ENCODE measurements around the gene MSANTD1.

Gene MSANTD1

DNA sequence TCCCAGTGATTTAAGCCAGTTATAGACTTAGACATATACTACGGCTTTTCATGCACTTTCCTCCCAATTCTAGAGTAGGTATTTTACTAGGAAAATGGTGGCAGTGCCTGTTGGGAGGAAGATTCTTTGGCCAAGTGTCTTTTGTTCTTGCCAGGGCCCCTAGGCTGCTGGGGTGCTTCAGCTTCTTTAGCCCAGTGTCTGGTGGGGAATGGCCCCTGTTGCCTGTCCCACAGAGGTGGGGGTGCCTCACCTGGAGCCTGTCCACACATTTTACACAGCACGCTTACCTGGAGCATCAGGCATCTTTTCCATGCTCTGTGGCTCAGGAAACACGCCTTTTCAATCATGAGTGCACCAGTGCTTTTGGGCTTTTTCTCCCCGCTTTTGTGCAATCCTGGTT is 33.2 kb upstream of the MSANTD1 start:
- DNase-seq (ENCODE audit: low read depth in 2 of 2): no peak

- DNase-seq (ENCODE audit: low read depth in 2 of 2): no peak
Observed at GRCh38 chr4:3217266-3217665, 31.7 kb upstream of the MSANTD1 start.

DNA sequence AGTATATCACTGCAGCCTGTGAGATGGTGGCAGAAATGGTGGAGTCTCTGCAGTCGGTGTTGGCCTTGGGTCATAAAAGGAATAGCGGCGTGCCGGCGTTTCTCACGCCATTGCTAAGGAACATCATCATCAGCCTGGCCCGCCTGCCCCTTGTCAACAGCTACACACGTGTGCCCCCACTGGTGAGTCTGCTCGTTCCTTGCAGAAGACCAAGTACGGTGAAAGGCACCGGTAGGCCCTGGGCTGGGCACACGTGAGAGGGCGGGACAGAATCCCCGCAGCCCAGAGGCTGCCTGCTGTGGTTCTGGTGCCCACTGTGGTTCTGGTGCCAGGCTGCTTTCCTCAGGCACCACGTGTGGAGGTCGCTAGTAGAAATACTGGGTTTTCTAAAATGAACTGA is 31.2 kb upstream of the MSANTD1 start:
- DNase-seq (ENCODE audit: low read depth in 2 of 2): no peak

DNA sequence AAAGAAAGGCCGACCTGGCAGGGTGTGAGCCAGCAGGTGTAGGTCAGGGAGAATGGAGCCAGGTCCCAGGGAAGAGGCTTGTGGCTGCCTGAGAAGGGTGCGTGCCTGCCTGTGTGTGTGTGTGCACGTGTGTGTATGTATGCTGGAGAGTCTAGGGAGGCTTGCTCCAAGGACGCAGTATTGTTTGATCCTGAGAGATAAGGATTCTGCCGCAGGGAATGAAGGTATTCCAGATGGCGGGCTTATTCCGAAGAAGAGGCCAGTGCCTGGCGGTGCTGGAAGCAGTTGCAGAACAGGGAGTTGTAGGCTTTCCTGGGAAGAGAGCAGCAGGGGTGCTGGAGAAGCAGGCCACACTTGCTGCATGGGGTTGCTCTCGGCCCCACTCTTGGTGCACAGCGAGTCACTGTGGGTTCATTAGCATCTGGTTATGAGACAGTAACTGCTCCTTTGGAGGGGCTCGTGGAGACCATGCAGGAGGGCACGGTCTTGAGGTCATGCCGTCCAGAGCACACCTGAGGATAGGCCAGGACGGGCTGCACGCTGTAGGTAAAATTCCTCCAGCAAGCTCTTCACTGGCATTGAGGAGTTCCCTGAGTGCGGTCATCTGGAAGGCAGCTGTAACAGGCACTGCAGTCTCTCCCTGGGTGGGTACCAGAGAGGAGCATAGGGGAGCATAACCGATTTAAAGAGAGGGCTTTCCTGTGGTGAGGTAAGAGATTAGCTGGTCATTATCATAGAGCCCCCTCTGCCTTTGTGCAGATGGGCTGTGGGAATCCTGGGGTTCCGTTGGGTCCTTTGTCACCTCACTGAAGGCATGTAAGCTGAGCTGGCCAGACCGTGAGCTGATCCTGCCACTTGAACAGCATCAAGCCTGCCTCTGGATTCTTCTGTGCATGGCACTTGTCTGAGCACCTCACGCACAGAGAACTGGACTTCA is 29.9 kb upstream of the MSANTD1 start:
- no peak for DNase-seq (ENCODE audit: low read depth in 2 of 2)

DNA sequence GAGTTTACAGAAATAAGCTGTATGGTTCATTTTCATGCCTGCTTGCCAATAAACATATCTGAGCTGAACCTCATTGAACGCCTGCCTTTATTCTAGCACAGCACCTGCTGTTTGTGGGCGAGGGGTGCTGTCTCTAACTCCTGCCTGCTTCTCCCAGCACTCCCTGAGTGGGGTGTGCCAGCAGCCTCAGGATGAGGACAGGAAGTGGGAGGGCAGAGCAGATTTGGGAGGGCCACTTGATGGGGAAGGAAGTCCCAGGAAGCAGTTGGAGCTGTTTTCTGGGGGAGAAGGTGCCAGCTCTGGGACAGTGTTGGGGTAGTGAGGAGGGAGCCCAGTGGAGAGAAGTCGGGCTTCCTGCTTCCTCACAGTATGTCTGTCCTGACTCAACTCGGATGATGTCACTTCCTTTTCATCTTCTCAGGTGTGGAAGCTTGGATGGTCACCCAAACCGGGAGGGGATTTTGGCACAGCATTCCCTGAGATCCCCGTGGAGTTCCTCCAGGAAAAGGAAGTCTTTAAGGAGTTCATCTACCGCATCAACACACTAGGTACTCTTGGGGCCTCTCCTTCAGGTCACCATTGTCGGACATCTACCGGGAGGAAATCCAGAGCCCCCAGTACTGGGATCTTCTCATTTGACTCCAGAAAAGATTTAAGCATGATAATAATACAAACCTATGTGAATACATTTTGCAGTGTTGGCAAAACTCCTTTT is 29.0 kb upstream of the MSANTD1 start:
- DNase-seq (ENCODE audit: low read depth in 2 of 2): no peak

- DNase-seq (ENCODE audit: low read depth in 2 of 2): no peak
Observed at GRCh38 chr4:3220476-3221183, 28.3 kb upstream of the MSANTD1 start.

DNA sequence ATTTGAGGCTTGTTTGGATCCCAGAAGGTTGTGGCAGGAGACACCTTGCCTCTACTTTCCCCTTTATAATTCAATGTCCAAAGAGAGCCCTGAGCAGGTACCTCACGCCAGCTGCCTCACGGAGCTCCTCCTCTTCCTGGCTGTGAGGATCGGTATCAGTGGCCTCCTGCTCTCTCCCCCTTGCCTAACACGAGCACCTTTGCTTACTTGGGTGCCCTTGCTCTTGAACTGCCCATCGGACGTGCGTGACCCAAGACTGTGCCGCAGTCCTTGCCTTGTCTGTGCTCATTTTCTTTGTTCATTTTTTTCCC is 27.8 kb upstream of the MSANTD1 start:
- DNase-seq (ENCODE audit: low read depth in 2 of 2): no peak

DNA sequence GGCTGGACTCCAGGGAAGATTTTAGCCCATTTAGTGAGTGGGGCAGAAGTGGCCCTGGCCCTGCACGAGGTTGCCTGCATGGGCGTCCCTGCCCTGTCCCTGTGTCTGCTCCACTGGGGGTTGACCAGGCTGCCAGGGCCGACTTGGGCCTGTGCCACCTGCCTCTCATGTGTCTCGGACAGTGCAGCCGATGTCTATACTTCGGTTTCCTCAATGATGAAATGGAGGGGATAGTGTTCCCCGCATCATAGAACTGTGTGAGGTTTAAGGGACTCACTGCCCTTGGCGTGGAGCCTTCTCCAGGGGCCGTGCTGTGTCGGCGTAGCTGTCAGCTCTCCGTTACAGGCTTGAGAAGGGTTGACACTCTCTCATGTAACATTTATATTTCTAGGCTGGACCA is 27.0 kb upstream of the MSANTD1 start:
- no peak for DNase-seq (ENCODE audit: low read depth in 2 of 2)

GRCh38 chr4:3223346-3223745 is 25.6 kb upstream of the MSANTD1 start:
- no peak for DNase-seq (ENCODE audit: low read depth in 2 of 2)

DNA sequence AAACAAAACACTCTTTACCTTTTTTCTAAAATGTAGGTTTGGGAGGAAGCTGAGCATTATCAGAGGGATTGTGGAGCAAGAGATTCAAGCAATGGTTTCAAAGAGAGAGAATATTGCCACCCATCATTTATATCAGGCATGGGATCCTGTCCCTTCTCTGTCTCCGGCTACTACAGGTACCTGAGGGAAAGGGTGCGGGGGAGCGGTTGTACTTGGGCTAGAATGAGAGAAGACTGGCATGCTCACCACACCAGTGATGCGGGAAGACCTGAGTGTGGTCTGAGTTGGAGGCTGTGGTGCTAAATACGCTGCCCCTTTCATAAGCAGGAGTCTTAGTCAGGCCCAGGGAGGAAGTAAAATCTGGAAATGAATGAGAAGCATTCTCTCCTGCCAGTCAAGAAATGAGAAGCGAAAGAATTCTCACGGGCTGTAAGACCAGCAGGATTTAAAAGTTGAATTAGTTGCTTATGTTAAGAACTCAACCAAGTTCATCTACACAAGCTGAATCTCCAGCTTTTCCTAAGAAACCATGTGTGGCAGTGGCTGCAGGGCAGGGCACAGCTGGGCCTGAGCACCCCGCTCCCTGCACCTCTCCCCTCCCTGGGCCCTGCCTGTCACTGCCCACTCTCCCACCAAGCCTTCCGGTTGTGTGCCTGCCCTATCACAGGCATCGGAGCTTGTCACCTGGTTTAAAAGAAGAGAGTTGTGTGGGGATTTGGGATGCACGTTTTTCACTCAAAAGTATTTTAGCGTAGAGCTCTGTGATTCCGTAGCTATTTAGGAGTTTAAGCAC is 24.8 kb upstream of the MSANTD1 start:
- DNase-seq (ENCODE audit: low read depth in 2 of 2): no peak

DNA sequence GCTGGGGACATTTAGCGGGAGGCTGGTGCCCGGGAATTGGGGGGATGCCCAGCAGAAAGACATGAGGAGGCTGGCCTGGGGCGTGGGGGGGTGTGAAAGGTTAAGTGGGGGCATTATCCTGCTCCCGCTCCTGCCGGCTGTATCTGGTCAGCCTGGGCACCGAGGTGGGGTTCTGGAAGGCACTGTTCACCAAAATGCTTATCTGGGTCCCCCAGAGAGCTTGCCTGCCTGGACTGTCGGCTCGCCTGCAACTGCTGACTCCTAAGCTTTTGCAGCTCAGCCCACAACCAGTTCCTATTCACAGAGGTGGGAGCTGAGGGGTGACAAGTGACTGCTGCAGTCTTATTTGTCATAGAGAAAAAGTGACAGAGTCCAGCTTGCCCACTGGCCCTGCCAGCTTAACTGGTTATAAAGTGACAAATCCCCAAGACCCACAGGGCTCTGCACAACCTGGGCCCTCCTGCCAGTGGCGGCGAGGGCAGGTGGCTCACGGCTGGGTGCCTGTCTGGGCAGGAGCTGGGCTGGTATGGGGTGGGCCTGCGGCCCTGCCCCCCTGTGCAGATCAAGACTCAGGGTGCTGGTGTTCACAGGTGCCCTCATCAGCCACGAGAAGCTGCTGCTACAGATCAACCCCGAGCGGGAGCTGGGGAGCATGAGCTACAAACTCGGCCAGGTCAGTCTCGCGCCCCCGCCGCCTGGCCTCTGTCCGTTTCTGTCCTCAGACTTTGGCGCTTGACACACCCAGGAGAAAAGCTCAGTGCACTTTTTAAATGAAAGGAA is 23.7 kb upstream of the MSANTD1 start:
- no peak for DNase-seq (ENCODE audit: low read depth in 2 of 2)

DNA sequence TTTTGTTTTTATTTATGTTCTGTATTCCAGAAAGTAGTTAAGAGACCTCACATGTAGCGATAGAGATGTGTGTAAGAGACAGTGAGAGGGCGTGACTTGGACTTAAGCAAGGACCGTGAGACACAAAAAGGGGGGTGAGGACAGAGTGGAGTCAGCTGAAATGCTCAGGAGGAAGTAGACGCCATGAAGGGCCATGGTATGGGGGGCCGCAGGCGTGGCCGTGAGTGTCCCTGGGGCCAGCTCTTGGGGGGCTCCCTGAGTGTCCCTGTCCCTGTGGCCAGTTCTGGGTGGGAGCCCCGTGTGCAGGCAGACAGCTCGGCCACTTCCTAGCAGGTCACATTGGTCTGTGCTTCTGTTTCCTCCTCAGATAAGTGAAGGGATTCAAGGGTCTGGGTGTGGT is 23.0 kb upstream of the MSANTD1 start:
- DNase-seq (ENCODE audit: low read depth in 2 of 2): no peak

DNA sequence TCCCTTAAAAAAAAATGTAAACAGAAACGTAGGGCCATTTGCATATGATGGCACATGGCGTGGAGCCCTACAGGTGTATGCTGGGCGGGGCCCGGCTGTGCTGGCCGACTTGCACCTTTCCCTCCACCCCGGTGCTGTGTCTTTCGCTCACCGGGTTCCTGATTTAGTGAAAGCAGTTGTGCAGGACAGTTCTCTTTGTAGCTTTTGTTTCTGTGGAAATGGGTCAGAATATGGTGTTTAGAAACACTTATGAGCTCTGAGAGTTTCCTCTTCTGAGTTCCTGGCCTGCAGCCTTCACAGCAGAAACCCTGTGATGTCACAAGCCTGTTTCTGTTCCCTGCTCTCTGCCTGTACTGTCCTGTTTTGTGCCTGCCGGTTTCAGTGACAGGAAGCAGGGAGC is 22.5 kb upstream of the MSANTD1 start:
- no peak for DNase-seq (ENCODE audit: low read depth in 2 of 2)

DNA sequence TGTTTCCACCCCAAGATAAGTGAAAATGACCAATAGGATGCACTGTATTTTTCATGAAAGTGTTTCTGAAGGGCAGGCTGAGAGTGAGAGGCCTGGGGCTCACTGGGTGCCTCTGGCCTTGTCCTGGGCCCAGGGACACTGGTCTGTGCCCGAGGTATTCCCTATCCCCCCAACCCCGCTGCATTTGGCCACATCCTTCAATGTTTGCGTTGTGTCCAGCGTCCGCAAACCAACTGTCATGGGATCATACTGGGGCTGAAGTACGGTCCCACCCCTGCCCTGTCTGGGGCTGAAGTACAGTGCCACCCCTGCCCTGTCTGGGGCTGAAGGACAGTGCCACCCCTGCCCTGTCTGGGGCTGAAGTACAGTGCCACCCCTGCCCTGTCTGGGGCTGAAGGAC is 22.0 kb upstream of the MSANTD1 start:
- no peak for DNase-seq (ENCODE audit: low read depth in 2 of 2)

DNA sequence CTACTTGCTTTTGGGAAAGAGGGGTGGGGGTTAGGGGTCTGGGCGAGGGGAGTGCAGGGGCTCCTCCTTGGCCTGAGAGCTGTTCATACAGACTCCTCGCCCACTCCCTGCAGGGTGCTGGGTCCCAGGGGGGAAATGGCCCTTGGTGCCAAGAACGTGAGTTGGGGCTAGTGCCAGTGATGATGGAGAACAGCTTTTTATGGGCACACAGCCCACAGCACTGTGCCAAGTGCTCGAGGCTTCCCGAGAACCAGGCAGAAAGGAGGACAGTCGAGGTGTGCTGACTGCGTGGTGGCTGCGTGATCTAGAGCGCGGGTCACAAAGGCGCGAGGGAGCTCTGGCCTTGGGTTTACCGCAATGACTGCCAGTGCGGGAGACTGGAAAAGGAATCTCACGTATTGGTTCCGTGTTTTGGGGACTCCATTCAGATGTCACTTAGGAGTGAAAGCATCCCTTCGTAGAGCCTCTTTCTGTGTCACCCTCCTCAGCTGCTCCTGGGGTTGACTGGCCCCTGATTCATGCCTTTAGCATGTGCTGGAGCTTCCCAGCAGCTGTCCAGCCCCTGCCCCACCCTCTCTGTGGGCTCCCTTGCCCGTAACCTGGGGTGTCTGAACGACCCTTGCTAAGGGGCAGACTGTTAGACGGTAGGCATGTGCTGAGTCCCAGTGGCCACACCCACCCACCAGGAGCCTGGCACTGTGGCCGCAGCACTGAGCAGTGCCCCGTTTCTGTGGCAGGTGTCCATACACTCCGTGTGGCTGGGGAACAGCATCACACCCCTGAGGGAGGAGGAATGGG is 20.9 kb upstream of the MSANTD1 start:
- no peak for DNase-seq (ENCODE audit: low read depth in 2 of 2)

GRCh38 chr4:3228881-3229280 is 20.1 kb upstream of the MSANTD1 start:
- no peak for DNase-seq (ENCODE audit: low read depth in 2 of 2)

DNA sequence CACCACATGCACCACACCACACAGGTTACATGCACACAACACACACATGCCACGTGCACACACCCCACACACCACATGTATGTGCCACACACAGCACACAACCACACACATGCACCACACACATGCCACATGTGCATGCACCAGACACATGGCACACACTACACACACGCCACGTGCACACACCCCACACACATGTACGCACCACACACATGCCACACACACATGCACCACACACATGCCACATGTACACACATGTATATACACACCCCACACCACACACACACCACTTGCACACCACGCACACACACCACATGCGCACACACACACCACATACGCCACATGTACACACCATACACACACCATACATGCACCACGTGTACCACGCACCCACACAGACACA is 19.6 kb upstream of the MSANTD1 start:
- DNase-seq (ENCODE audit: low read depth in 2 of 2): no peak

- DNase-seq (ENCODE audit: low read depth in 2 of 2): no peak
Observed at GRCh38 chr4:3229964-3230363, 19.0 kb upstream of the MSANTD1 start.

DNA sequence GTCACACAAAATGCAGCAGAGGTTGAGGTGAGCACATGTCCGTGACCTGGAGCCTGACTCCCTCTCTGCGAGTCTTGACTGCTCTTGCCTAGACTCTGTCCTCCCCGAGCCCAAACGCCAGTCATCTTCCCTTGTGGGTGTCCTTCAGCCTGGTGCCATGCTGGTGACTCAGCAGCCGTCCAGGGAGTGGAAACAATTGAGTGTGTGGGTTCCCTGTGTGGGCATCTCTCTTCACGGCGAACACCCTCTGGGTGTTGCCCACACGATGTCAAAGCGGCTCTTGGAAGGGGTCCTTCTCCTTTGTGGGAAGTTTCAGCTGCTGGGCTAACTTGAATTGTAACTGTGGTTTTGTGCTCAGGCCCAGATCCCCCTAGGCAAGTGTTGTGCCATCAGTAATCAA is 17.5 kb upstream of the MSANTD1 start:
- DNase-seq (ENCODE audit: low read depth in 2 of 2): no peak

- no peak for DNase-seq (ENCODE audit: low read depth in 2 of 2)
Observed at GRCh38 chr4:3232001-3232400, 17.0 kb upstream of the MSANTD1 start.

All from stimulated activated CD8-positive, alpha-beta memory T cell treated with anti-CD3 and anti-CD28 coated beads, Interleukin-2, amount 100 ng/mL, for 1 hour (primary cell).